Osteocyte (in vitro differentiated cells): ENCODE measurements around the gene ELAPOR2. TPM values are rescaled to one million over a fixed set of nuclear protein-coding genes. Genes with fewer than 3 reads are reported as not detected.

Experiments
- DNase-seq: peaks from one replicate; pipeline ENCODE4 v3.0.0; 2021; ENCODE audit warnings: mixed read lengths; ENCODE audit not compliant: unreplicated experiment; ENCODE audit errors: extremely low spot score
- H3K27ac Mint-ChIP-seq: one replicate; pipeline ENCODE4 v1.8.0; 2021; ENCODE audit warnings: mild to moderate bottlenecking, mixed read lengths; ENCODE audit not compliant: unreplicated experiment
- H3K27me3 Mint-ChIP-seq: one replicate; pipeline ENCODE4 v1.8.0; 2021; ENCODE audit warnings: mixed read lengths; ENCODE audit not compliant: unreplicated experiment
- H3K36me3 Mint-ChIP-seq: one replicate; pipeline ENCODE4 v1.8.0; 2021; ENCODE audit warnings: mixed read lengths; ENCODE audit not compliant: unreplicated experiment
- H3K4me1 Mint-ChIP-seq: one replicate; pipeline ENCODE4 v1.8.0; 2021; ENCODE audit warnings: mixed read lengths; ENCODE audit not compliant: unreplicated experiment
- H3K4me3 Mint-ChIP-seq: one replicate; pipeline ENCODE4 v1.8.0; 2021; ENCODE audit warnings: mild to moderate bottlenecking, moderate library complexity, mixed read lengths; ENCODE audit not compliant: unreplicated experiment
- H3K9me3 Mint-ChIP-seq: one replicate; pipeline ENCODE4 v1.8.0; 2021; ENCODE audit warnings: mixed read lengths; ENCODE audit not compliant: unreplicated experiment
- CTCF ChIP-seq: fragments of 200-600 bp; sonication (generic); IDR thresholded peaks from 2 replicates; pipeline ENCODE4 v1.5.0; 2021; ENCODE audit warnings: antibody characterized with exemption, mild to moderate bottlenecking, moderate library complexity
- total RNA-seq: library from RNA; stranded (reverse); gene quantifications from 2 replicates; pipeline ENCODE4 v1.2.1, GENCODE V29; 2021

ELAPOR2 gene
- total RNA-seq, 1 donor from 2014 or later, result 25.7 TPM

DNA sequence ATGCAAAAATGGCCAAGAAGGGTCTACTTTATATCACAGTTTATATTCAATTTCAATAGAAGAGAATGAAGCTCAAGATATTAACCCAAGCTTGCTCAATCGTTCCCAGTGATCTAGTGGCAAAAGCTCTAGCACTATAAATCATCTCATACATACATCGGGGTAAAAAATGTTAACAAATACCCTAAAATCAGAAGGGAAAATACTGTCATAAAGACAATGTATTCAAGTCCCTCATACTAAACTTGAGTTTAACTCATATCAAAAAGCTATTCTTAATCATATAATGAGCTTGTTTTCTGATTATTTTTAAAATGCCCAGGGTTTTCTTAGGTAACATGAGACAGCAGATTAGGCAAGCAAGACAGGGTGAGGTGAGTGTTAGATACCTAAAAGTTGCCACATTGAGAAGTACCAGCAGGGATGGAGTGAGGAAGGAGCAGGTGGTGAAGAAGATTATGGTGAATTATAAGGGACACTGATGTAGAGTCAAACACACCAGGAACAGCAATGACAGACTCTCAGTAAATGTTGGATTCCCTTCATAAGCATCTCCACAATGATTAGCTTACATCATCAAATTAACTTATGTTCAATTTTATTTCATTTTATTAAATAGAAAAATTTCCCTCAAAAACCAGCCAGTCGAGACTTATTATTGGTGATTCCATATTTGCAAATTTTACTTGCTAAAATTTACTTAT, 46.2 kb downstream of the ELAPOR2 start:
- no peaks in the 10 kb centered on the region for H3K36me3 Mint-ChIP-seq
- H3K27me3 Mint-ChIP-seq, result no peaks in the 10 kb centered on the region
- H3K4me1 Mint-ChIP-seq, result no peaks in the 10 kb centered on the region
- no peaks in the 10 kb centered on the region for H3K9me3 Mint-ChIP-seq
- no peak overlapping the region for H3K27ac Mint-ChIP-seq
- H3K4me3 Mint-ChIP-seq, result no peak overlapping the region
- no peak for TF ChIP-seq CTCF
- DNase-seq, result no peak

Other genes with a start within 250 kb of the ELAPOR2 start
- gene DMTF1, start 92.8 kb upstream of the ELAPOR2 start, total RNA-seq, result 74.7 and 82.9 TPM in 2 replicates
- gene TMEM243, start 160.1 kb upstream of the ELAPOR2 start, total RNA-seq, result 23.0 and 23.1 TPM in 2 replicates